GM21390 (cell line): ENCODE measurements around the gene GPR107.

Experiments
- ATAC-seq: cut with Tn5 transposase; IDR thresholded peaks from one replicate; pipeline ENCODE4 v1.9.1; 2021; ENCODE audit not compliant: unreplicated experiment

The GPR107 gene

GRCh38 chr9:130053109-130053503 is 600 bp upstream of the GPR107 start:
- ATAC-seq = no peak

- peak; percentile 10 for ATAC-seq
Measured at GRCh38 chr9:130054325-130054786, 650 bp downstream of the GPR107 start.

- ATAC-seq = no peak
Measured at GRCh38 chr9:130054820-130055219, 1.1 kb downstream of the GPR107 start.

- ATAC-seq = no peak
Measured at GRCh38 chr9:130058154-130058553, 4.4 kb downstream of the GPR107 start.

GRCh38 chr9:130058887-130059286 is 5.2 kb downstream of the GPR107 start:
- no peak for ATAC-seq

DNA sequence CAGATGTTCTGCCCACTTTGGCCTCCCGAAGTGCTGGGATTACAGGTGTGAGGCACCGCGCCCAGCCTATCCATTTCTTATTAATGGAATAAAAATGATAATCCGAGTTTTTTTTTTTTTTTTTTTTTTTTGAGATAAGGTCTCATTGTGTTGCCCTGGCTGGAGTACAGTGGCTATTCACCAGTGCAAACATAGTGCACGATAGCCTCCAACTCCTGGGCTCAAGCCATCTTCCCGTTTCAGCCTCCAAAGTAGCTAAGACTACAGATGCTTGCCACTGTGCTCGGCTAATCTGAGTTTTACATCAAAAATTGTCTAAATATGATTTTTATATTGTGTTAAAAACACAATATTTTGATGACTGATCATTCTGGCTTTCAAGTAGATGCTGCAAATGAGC is 6.6 kb downstream of the GPR107 start:
- ATAC-seq = no peak

DNA sequence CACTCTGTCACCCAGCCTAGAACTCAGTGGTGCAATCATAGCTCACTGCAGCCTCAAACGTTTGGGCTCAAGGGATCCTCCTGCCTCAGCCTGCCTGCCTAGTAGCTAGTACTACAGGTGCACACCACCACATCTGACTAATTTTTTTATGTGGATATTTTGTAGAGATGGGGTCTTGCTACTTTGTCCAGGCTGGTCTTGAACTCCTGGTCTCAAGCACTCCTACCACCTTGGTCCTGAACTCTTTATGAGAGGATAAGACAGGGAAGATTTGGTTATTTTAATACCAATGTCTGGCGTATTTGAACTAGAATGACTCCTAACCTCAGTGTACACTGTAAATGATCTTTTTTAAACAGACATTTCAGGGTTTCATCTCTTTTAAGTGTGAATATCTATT is 9.0 kb downstream of the GPR107 start:
- ATAC-seq = no peak

DNA sequence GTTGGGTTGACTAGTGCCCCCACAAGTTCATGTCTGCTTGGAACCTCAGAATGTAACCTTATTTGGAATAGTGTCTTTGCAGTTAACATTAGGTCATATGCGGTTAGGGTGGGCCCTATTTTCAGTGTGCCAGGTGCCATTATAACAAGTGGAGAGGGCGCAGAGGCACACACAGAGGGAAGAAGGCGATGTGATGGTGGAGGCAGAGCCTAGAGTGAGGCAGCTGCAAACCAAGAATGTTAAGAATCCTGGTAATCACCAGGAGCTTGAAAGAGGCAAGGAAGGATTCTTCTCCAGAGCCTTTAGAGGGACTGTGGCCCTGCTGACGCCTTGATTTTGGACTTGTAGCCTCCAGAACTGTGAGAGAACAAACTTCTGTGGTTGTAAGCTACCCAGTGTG is 10.9 kb downstream of the GPR107 start:
- ATAC-seq = no peak

DNA sequence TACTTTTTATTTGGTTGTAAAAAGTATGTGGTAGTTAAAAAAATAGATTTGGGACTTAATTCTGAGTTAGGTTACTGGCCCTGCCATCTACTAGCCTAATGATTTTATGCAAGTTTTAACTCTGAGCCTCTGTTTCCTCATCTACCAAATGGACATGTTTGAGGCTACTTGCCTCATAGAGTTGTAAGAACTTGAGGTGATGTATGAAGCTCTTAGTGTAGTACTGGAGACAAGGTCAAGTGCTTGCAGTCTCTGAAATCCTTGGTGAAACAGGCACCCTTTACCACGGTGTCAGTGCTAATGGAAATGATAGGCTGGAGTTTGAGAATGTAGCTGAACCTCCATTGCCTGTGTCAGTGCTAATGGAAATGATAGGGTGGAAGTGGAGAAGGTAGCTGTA is 15.3 kb downstream of the GPR107 start:
- no peak for ATAC-seq

DNA sequence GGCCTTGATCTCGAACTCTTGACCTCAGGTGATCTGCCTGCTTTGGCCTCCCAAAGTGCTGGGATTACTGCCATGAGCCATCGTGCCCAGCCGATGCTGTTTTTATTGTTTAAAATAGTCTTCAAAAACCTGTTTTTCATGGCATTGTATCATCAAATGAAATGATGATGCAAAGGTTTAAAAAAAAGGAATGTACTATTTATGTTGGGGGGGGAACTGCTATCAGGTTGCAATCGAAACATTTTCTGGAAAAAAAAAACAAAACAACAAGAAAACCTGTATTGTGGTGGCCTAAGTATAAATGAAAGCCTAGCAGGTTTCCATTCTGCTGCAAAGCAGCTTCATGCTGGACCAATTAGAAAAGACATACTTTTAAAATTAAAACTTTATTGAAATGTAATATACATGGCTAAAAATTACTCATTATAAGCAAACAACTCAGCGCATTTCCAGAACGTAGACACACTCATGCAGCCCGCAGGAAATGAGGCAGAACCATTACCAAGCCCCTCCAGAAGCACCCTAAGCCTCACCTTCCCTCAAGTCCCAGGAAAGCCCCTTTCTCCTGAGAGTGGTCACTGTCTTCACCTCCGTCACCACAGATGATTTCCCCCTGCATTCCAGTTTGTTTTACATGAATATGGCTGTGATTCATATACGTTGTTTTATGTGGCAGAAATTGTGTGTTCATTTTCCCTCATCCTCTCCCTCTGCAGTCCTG is 19.0 kb downstream of the GPR107 start:
- ATAC-seq = no peak

DNA sequence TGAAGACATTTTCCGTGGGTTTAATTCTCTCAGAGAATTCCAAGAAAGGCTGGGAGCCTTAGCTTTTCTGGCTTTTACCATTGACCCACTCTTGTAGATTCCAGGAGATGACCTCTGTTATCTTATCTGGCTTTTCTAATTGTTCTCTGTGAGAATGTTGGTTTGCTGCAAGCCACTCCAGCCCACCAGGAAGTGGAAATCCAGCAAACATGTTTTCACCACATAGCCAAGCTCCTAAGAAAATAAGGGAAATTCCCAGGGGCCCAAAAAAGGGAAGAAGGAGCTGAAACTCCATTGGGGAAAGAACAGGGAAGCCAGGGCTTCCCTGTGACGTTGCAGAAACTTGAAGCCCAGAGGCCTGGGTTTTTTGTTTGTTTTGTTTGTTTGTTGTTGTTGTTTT is 19.7 kb downstream of the GPR107 start:
- ATAC-seq = no peak

DNA sequence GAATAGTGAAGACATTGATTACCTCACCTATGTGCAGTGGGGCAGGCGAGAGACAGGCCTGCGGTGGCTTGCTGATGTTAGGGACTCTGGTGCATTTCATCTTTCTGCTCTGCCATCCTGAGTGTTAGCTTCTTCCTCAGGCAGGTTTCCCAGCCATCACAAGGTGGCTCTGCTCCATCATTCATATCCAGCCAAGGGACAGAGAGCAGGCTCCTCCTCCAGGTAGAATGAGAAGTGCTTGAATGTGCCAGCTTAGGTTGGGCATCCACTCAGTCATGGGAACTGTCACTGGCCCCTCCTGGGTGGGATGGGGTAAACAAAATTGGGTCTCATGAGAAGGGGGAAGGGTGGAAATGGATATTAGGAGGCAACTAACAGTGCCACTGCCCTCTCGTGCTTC is 24.8 kb downstream of the GPR107 start:
- ATAC-seq = no peak

- no peak for ATAC-seq
Measured at GRCh38 chr9:130084337-130084736, 30.6 kb downstream of the GPR107 start.

GRCh38 chr9:130088051-130088450 is 34.3 kb downstream of the GPR107 start:
- ATAC-seq = no peak

DNA sequence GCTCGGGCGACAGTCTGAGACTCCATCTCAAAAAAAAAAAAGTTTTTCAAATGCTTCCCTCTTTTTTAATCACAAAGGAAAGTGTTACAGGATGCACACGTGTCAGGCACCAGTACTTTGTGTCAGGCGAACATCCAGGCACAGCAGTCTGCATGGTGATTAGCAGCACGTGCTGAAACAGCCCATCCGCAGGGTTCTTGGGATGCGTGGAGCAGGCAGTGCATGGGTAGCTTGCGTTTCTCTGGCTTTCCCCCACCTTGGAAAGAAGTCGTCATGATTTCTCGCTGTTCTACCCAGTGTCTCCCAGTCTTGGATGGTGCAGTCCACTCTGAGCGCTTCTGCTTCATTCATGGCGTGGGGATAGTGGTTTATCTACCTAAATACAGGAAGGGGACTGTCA is 35.4 kb downstream of the GPR107 start:
- no peak for ATAC-seq

- ATAC-seq = no peak
Measured at GRCh38 chr9:130090915-130091314, 37.2 kb downstream of the GPR107 start.

DNA sequence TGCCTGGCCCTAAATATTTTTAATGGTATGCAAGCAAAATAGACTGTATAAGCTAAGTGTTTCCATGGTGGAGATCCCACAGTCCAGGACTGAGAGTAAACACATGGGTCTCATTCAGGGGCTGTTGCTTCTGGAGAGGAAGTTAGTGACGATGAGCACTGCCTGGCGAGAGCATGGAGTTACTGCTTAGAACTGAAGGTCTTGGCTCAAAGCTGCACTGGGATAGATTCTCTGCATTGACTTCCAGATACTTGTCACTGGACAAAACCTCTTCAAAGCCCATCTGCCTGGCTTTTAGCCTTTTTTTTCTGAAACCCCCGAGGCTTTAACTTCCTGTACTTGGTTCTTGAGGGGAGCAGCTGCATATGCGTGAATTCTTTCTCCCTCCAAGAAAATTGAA is 39.2 kb downstream of the GPR107 start:
- no peak for ATAC-seq

GRCh38 chr9:130095872-130096271 is 42.2 kb downstream of the GPR107 start:
- no peak for ATAC-seq

DNA sequence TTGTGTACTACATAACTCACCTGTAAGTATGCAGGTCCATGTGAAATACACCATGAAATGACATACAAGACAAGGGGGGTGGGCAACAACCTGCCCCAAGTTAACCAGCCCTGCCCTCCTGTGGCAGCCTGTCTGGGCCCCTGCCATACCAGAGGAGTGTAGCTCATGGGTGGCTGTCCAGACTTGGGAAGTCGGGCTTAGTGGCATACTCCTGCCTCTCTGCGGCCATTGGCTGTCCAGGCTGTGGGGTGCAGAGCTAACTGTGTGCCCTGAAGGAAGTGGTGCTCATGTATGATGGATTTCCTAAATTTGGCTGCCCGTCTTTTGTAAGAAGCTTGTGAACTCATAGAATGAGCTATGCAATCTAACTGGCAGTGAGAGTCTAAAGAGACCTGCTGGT is 47.0 kb downstream of the GPR107 start:
- no peak for ATAC-seq

DNA sequence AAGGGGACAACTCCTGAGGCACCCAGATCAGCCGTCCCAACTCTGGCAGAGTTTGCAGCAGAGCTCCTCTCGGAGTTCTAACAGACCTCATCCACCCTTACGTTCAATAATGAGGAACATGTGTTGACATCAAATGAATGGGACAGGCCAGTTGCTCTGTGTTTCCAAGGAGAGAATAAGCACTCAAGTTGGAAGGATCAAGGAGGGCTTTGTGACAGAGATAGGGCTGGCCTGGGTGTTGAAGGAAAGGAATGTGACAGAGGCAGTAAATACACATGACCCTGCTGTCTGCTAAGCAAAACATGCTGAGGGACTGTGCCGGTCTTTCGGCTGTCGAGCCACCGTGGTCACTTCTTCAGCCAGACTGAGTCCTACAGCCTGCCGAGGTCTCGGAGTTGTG is 48.2 kb downstream of the GPR107 start:
- ATAC-seq = no peak

- no peak for ATAC-seq
Measured at GRCh38 chr9:130104491-130105193, 50.9 kb downstream of the GPR107 start.

- no peak for ATAC-seq
Measured at GRCh38 chr9:130106860-130107233, 53.1 kb downstream of the GPR107 start.
